GM12878 (cell line): ENCODE data around the gene PKMYT1. TPM values are rescaled to one million over a fixed set of nuclear protein-coding genes. Genes with fewer than 3 reads are reported as not detected.

Source experiments
- BACH1 ChIP-seq: fragments of 450-650 bp; IDR thresholded peaks from 2 replicates; pipeline ENCODE4 v1.6.1; 2017; ENCODE audit warnings: mild to moderate bottlenecking, borderline replicate concordance
- BCL3 ChIP-seq: IDR thresholded peaks from 2 replicates; pipeline ENCODE4 v1.6.1; 2011; ENCODE audit warnings: borderline replicate concordance, low read depth, mild to moderate bottlenecking, moderate library complexity, low read length; ENCODE audit not compliant: insufficient read depth, poor library complexity, severe bottlenecking
- BHLHE40 ChIP-seq, 2 experiments: fragments of 450-650 bp in 1 of 2; IDR thresholded peaks; 2 replicates each; pipeline ENCODE4 v1.6.1; 2011 to 2017; ENCODE audit warnings: low read depth in 2 of 2, borderline replicate concordance in 1 of 2, improper control_type of control experiment in 1 of 2, low read length in 1 of 2, mild to moderate bottlenecking in 1 of 2
- ELK1 ChIP-seq: IDR thresholded peaks from 2 replicates; pipeline ENCODE4 v1.6.1; 2012; ENCODE audit warnings: low read depth, low read length, improper control_type of control experiment
- JUND ChIP-seq: IDR thresholded peaks from 2 replicates; pipeline ENCODE4 v1.6.1; 2012; ENCODE audit warnings: low read depth, mild to moderate bottlenecking, low read length, improper control_type of control experiment, moderate library complexity
- PAX5 ChIP-seq: IDR thresholded peaks from 2 replicates; pipeline ENCODE4 v1.6.1; 2011; ENCODE audit warnings: low read depth, low read length, borderline replicate concordance
- PBX3 ChIP-seq: IDR thresholded peaks from 2 replicates; pipeline ENCODE4 v1.6.1; 2011; ENCODE audit warnings: mild to moderate bottlenecking, low read depth, low read length, moderate library complexity; ENCODE audit not compliant: insufficient replicate concordance
- PML ChIP-seq: IDR thresholded peaks from 2 replicates; pipeline ENCODE4 v1.6.1; 2012; ENCODE audit warnings: low read length, inconsistent platforms
- POLR2A ChIP-seq: IDR thresholded peaks from 2 replicates; pipeline ENCODE4 v1.6.1; 2011; ENCODE audit warnings: low read depth, mild to moderate bottlenecking, low read length
- RAD21 ChIP-seq: IDR thresholded peaks from 2 replicates; pipeline ENCODE4 v1.6.1; 2011; ENCODE audit warnings: mild to moderate bottlenecking, low read depth, low read length, moderate library complexity; ENCODE audit not compliant: insufficient read depth
- SKIL ChIP-seq: fragments of 450-650 bp; IDR thresholded peaks from 2 replicates; pipeline ENCODE4 v1.6.1; 2017; ENCODE audit warnings: mild to moderate bottlenecking, low read depth, inconsistent platforms; ENCODE audit not compliant: poor library complexity, severe bottlenecking
- SMAD5 ChIP-seq: IDR thresholded peaks from 2 replicates; pipeline ENCODE4 v1.6.1; 2016; ENCODE audit warnings: antibody characterized with exemption, low read depth
- SMC3 ChIP-seq: IDR thresholded peaks from 2 replicates; pipeline ENCODE4 v1.6.1; 2011; ENCODE audit warnings: low read length, improper control_type of control experiment, borderline replicate concordance
- STAT1 ChIP-seq: fragments of 450-650 bp; conservative IDR thresholded peaks from 2 replicates; pipeline ENCODE4 v1.6.1; 2014; ENCODE audit warnings: antibody characterized with exemption, mild to moderate bottlenecking
- TCF12 ChIP-seq: IDR thresholded peaks from 2 replicates; pipeline ENCODE4 v1.6.1; 2011; ENCODE audit warnings: low read depth, mild to moderate bottlenecking, low read length
- ZNF24 ChIP-seq: fragments of 450-650 bp; IDR thresholded peaks from 2 replicates; pipeline ENCODE4 v1.6.1; 2017; ENCODE audit warnings: antibody characterized with exemption, mild to moderate bottlenecking
- polyA plus RNA-seq, 11 experiments: library from polyadenylated mRNA; depleted of rRNA in 4 of 11; unstranded in 6 of 11; stranded (reverse) in 5 of 11; fragments of >200 nt; fragmentation: Nextera tagmentation in 4 of 11; fragmentation: Illumina TruSeq in 1 of 11; extraction: Ambion mirVana in 4 of 11; extraction: Trizol in 1 of 11; gene quantifications; 1 replicate in 1 of 11; 2 replicates in 10 of 11; pipeline versions ENCODE4 v1.2.1 to v1.2.3, GENCODE V29; 2011 to 2016; ENCODE audit warnings: inconsistent platforms in 2 of 11, missing spikeins in 2 of 11, low read depth in 1 of 11
- total RNA-seq, 4 experiments: library from RNA; depleted of rRNA in 3 of 4; stranded (reverse); fragments of >200 nt in 3 of 4; fragmentation: Illumina TruSeq in 1 of 4; extraction: Trizol in 1 of 4; gene quantifications; 2 replicates each; pipeline versions ENCODE4 v1.2.1 to v1.2.3, GENCODE V29; 2013 to 2021

Gene PKMYT1
- total and polyA plus RNA-seq, 10 of the 15 experiments (the other 5 are each of a cell fraction or from before 2014, with no cell fraction given) = 4.6 to 101 (median 29.9) TPM

GRCh38 chr16:3027983-3028715 lies 47.9 kb upstream of the PKMYT1 start (continued):
- no peak for TF ChIP-seq SKIL
- TF ChIP-seq ZNF24 = no peak
- 0 out of 2 replicates have a peak, but pooled peaks have one; percentile 44 for TF ChIP-seq TCF12
- TF ChIP-seq PML = no peak
- no peak for TF ChIP-seq BACH1
- TF ChIP-seq PBX3 = no peak
- no peak for TF ChIP-seq STAT1
- TF ChIP-seq PAX5 = peak; percentile 34; the same call in 1 of the 2 replicates
- no peak for TF ChIP-seq BCL3
- no peak; the same call in 1 of the 2 replicates for TF ChIP-seq ELK1
- peak; percentile 37; the same call in 1 of the 2 replicates for TF ChIP-seq POLR2A
- no peak for TF ChIP-seq JUND
- peak; percentile 60 for TF ChIP-seq RAD21
- no peak for TF ChIP-seq SMAD5
- peak; percentile 44 to 73; a peak in 3 of 4 replicates for TF ChIP-seq BHLHE40 (IDR thresholded peaks at IDR 0.05; ENCODE audit: borderline replicate concordance in 1 of 2, low read depth in 2 of 2, low read length in 1 of 2)
- TF ChIP-seq SMC3 = peak; percentile 55; the same call in 1 of the 2 replicates
